HTR-8/SVneo (cell line): Measurements from ENCODE around the gene LRMDA.

Experiments
- DNase-seq: peaks from one replicate; pipeline ENCODE4 v3.0.0; 2011; ENCODE audit warnings: low spot score, mixed read lengths; ENCODE audit not compliant: insufficient read length
- FAIRE-seq: peaks from 2 replicates; lab custom pipeline; 2011; peaks lifted over from hg19 to GRCh38; lab: Jason Lieb, UNC

Gene LRMDA

DNA sequence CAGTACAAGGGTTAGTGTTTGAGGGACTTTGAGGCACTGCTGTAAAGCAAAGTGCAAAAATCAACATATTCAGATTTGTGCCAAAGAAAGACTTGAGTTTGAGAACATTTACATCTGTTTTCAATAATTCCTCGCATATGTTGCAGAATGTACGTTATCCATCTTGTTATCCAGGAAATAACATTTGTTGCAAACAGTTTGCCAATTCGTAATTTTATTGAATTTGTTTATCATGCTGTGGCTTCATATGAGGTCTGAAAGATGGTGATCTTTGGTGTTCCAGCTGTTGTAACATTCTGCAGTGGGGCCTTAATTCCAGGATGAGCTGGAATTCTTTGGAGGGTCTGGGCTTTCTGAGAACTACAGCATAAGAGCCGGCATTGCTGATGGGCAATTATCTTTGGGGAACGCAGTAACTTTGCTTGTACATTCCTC, 396.2 kb downstream of the LRMDA start:
- DNase-seq, result no peak

DNA sequence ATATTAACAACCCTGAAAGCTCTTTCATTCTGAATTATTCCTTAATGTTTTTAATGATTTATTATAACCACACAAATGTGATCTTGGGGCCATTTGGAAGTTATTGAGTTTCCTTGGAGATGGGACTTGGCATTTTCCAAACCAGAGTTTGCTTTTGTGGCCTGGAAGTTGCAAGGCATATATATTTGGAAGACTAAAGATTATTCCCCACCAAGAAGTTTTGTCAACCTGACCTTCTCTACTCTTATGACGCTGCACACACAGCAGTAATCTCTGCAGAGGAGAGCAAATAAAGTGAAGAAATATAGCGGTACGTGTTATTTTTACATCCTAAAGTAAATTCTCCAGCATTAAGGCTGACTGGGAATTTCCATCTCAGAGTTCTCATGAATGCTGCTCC, 397.0 kb downstream of the LRMDA start:
- no peak for DNase-seq
- no peak for FAIRE-seq

More for the DNA sequence above, 396.2 kb downstream of the LRMDA start:
- FAIRE-seq, result no peak

DNA sequence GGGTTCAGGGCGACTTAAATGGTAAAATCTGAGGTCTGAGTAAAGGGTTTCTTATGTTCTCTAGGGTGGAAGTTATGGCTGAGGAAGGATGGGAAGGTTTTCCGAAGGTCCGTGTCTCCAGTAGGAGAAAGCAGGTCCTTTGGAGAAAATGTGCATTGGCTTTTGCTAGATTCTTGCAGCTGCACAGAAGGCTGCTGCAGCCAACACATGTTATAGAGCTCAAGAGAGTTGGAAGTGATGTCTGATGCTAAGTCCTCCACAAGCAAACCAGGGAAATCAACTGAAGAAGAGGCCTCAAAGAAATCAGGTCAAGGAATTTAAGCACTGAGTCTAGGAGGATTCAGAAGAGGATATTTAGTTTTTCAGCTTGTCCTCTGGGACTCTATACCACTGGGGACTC, 404.6 kb downstream of the LRMDA start:
- FAIRE-seq (no peak), DNase-seq (no peak)

DNA sequence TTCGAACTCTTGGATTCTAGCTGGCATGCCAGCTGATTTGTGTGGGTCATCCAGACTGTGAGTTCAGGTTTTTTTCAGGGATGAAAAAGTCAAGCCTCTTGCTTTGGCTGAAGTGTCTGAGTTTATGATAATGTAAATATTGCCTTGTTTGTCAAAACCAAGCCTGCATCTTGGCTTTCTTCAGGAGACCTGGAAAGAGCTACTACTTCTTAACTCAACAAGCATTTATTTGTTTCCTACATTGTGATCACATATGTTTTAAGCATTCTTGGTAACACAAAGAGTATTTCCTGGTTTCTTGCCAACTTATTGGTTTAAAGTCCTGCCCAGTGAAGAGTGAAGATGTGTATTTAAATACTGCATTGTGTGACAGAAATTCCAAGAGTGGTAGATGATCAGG, 407.1 kb downstream of the LRMDA start:
- DNase-seq (no peak), FAIRE-seq (no peak)

DNA sequence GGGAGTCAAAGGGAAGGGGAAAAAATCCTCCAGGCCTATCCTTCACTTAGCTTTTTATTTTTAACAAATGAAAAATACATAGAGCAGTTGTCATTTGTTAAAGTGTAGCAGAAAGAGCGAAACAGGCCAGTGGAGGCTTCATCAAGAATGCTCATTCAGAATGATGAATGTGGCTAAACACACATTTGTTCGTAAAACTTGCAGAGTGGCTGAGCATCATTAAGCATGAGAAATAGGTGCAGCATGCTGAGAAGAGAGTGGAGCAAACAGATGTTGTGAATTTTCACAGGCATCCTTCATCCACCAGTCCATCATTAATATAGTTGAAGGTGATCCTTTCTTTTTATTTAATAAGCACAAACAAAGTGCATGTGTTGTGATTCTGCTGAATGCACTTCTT, 407.6 kb downstream of the LRMDA start:
- DNase-seq (no peak), FAIRE-seq (no peak)

DNA sequence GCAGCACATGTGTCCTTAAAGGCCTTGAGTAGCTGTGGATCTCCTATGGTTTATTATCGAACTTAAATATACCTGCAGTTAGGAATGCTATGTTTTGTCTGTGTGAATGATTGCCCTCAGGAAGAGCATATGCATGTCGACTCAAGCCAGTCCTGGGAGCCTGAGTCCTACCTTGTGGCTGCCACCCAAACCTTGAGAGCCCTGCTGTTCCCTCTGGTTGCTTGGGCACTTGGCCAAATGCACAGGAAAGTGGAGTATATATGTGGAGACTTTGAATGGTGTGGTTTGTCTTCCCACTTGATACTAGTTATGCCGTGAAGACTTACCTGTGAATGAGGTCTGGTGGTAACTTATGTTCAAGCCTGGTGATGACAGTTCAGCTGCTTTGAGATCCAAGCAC, 409.8 kb downstream of the LRMDA start:
- FAIRE-seq (no peak), DNase-seq (no peak)

DNA sequence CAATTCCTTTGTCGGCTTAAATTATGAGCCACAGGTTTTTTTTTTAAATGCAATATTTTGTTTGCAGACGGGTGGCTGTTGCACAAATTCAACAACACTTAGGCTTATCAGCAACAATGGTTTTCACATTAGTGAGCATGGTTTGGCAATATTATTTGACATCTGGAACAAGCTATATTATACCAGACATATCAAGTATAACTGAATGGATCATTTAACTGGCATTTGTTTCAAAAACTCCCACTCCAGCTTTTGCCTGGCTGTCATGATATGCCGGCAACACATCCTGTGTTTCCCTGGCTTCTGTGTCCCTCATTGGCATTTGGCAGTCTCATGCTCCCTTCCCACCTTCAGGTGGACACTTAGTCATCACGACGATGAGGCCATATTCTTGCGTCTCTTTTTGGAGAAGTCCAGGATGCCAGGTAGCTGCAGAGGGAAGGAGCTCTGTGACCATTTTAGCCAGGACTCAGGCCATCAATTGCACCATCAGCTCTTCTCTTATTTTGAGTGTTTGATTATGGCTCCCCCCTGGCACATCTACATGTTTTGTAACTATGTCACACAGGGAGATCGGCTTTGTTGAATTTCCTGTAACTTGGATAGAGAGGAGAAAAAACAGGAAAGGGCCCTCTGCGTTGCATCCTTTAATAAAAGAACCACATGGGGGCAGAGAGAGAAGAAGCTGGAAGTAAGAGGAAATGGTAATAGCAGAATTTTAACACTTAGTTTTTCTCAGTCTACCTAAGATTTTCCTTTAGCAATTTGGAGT, 413.9 kb downstream of the LRMDA start:
- DNase-seq (no peak), FAIRE-seq (no peak)

DNA sequence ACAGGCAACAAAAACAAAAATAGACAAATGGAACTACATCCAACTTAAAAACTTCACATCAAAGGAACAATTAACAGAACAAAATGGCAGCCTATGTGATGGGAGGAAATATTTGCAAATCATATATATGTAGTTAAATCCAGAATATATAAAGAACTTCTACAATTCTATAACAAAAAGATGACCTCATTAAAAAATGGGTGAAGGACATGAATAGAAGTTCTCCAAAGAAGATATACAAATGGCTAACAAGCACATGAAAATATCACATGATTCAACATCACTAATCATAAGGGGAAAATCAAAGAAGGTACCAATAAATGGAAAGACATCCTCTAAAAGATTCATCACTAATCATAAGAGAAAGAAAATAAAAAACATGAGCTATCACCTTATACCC, 416.1 kb downstream of the LRMDA start:
- no peak for FAIRE-seq
- no peak for DNase-seq

DNA sequence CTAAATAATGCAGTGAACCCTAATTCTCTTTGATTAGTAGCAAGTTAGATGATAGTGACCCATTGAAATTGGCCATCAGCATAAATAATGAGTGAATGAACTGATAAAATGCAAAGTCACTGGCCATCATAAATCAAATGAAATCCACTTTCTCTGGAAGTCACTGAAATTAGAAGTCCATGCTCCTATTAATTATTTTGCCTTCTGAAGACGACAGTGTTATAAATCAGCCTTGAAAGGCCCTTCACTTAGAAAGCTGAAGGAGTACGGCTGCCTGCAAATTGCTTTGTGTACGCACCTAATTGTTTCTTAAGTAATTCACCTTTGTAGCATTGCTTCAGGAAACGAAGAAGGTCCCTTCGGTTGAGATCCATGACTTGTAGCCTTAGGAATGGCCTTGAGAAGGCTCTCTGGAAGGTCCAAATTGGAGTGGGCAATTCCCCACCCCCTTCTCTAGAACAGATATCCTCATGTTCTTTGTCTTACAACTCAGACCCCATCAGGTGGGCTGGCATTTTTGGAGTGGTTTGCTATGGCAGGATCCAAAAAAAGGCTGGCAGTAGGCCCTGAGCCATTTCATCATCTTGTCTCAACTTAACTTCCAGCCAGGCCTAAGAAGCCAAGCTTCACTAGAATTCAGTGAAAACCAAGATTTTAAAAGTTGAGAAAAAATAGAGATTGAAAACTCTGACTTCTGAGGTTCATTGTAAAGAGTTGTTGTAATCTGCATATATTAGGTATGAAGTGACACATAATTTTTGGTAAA, 420.3 kb downstream of the LRMDA start:
- no peak for DNase-seq
- FAIRE-seq, result no peak

DNA sequence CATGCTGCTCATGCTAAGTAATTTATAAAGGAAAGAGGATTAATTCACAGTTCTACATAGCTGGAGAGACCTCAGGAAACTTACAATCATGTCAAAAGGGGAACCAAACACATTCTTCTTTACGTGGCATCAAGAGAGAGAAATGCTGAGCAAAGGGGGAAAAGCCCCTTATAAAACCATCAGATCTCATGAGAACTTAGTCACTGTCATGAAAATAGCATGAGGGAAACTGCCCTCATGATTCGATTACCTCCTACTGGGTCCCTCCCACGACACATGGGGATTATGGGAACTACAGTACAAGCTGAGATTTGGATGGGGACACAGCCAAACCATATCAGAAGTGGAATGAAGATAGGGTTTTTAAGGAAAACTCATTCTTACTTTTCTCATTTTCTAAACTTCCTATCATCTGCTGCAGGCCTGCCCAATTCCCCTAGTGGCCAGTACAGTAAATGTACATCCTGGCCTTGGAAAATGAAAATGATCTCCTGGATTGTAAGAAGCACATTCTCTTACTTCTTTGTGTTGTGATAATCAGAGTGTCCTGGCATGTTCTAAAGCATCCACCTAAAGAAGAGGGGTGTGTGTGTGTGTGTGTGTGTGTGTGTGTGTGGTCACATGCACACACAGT, 421.5 kb downstream of the LRMDA start:
- DNase-seq, result no peak
- FAIRE-seq, result no peak

DNA sequence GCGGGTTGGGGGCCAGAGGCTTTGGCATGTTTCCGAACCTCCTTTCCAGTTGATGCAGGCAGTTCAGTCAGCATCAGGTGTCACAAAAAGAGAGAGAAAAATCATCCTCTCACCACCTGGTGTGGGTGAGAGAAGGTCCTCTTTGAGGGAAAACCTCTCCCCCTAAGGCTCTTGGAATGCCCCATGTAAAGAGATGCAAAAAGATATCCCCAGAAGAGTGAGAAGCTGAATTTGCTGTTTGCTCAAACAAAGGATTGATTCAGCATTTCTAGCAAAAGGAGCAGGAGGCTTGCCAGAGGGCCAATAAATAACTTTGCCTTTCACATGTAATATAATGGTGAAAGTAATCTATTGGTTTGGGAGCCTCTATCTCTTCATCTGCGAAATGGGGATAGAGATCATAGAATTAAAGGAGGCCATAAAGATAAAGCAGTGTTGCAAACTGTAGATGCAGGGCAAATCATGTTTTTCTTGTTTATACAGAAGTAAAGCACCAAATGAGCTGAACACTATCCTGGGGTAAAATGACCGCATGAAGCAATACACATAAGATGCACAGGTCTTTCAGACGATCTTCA, 425.9 kb downstream of the LRMDA start:
- DNase-seq, result no peak
- no peak for FAIRE-seq

DNA sequence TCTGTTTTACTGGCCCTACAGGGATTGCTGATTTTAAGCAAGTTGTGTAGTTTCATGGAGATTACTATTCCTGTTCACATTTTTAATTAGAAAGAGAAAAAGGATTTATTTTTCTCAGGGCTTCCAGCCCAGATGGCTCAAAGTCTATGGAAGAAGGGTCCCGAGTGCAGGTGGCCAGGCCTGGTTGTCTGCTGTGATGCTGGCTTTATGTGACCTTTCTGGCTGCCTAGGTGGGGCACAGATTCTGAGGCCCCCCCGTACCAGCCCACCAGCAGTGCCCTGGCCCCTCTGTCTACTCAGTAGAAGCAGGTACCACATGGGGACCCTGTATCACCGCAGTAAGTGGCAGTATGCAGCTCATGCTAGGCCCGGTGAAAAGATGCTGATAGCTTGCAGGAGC, 426.5 kb downstream of the LRMDA start:
- DNase-seq (no peak), FAIRE-seq (no peak)

DNA sequence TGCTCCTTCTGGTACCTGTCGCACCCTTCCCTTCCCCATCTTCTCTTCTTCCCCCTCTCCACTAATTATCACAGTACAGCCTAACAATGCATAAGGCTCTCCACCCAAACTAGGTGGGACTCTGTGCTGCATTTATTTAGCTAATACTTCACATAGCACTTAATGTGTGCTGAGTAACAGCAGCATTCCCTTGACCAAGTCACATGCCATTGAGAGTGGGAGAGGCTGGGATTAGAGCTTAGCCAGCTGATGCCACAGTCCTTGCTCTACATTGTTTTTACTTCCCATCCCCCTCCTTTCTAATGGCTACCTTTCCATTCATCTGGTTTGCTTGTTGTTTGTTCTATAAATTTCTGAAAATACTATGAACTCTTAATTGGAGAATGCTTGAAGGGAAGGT, 426.9 kb downstream of the LRMDA start:
- FAIRE-seq (no peak), DNase-seq (no peak)

DNA sequence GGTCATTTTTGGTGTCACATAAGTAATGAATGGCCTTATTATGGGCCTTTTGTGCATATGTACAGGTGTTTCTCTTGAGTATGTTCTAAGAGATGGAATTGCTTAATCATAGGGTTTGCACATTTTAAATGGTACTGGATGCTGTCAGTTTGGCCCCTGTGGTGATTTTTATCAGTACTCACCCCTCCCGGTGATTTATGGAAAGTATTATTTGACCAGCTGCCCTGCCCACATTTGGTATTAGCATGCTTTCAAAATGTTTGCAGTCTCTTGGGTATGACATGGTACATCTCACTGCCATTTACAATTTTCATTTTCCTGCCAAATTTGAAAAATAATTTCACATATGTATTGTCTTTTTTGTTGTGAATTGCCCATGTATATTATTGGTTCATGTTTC, 427.7 kb downstream of the LRMDA start:
- no peak for FAIRE-seq
- no peak for DNase-seq

DNA sequence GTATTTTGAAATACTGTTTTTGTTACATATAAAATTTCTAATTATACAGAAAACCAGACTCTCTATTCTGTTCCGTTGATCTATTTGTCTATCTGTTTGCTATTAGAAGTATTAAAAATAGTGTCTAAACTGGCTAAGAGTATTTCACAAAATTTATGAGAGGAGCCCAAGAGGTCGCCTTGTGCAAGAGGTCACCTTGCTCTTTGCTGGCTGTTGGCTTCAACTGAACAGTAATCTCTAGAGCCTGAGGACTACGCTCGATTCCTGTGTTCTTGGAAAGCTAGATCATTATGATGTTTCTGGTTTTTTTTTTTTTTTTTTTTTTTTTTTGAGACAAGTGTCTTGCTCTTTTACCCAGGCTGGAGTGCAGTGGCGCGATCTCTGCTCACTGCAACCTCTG, 428.6 kb downstream of the LRMDA start:
- FAIRE-seq, result no peak
- no peak for DNase-seq

DNA sequence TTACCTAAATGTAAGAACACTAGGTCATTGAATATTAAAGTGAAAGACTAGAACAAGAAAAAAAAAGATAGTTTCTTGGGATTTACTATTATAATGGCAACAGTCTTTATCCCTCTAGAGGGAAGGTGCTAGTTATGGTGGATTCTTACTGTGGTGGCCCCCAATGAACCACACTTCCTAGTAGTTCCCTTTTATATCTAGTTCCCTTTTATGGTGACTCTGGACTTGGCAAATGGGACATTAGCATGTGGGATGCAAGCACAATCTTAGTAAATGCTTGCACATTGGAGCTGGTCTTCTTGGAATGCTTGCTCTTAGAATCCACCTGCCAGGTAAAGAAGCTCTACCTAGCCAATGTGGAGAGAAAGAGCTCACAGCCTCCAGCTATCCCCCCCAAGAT, 430.2 kb downstream of the LRMDA start:
- no peak for DNase-seq
- no peak for FAIRE-seq

DNA sequence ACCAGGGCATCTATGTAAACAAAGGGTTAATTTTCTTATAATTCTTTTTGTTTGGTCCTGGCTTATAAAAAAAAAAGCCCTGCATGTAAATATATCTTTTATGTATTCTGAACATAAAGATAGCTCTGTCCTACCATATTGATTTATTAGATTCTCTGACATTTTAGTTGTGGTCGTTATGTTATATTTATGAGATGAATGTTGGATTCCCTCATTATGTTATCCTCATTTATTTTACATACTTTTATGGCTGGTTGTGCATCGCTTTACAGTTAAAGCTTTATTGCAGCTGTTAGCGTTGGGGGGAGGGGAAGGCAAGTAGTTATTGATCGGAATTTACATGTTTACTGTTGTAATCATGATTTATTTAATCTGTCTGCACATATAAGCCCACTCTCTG, 431.5 kb downstream of the LRMDA start:
- no peak for FAIRE-seq
- no peak for DNase-seq

DNA sequence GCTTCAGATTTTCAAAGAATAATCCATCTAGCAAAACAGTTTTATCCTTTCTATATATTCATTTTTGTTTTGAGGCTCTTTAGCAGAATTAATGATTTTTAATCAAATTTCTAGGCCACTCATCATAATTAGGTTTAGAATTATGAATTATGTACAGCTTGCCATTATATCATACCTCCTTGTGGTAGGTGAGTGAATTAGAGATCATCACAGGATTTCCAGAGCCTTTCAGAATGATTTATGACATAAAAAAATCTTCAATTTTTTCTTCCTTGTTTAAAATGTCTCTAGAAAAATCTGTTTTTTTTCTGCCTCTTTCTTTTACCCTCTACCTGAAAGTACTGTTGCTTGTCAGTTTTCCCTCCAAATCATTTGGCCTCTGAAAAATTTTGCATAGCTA, 433.3 kb downstream of the LRMDA start:
- no peak for FAIRE-seq
- DNase-seq, result no peak

DNA sequence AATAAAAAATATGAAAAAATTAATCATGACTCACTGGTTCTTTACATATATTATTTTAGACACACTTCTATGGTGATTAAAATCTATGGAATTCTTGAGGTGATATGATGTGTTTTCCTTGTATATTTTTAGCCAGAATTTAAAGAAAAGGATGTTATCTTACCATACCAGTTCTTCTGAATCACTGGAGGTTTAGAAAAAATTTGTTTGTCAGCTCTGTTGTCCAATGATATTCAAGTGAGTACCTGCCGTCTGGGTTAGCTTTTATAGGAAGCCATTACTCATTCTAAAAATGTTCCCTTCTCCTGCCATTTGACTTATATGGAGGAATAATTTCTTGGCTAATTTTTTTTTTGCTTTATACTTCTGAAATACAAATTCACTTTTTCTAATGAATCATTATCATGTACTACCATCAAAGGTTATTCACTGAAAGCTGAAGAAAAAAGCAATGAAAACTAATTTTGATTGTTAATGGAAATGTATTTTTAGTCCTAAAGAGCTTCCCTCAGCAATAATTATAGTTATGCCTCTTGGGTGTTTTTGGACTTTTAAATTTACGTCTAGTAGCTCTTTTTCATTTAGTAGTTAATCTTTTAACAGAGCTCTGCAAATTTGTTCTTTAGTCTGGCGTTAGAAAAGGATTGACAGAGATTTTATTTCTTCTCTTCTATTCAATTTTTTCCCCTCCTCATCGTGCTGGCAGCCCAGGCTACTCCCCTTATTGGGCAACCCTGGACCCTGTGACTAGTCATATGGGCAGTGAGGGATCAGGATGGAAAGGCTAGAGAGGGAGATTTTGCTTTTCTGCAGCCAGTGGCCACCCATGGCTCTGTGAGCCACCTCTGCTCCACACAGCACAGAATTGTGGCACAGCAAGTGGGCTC, 434.2 kb downstream of the LRMDA start:
- DNase-seq (no peak), FAIRE-seq (no peak)

DNA sequence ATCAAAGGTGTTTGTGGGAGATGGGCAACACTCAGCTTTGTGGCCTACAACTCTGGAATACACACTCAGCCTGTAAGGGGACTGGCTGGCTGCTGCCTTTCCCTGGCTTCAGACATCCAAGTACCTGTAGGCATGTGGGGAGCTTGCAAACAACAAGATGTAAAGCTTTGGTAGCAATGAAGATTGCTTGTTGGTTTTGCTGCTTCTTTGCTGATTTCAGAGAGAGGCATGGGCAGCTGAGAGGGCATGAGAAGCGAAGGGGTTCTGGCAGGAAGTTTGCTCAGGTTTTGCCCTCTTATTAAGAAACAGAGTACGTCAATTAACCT, 434.8 kb downstream of the LRMDA start:
- no peak for FAIRE-seq
- no peak for DNase-seq
